GM19193 (cell line): ENCODE data around the gene ANXA2R.
A peak's percentile ranks its signal among the peaks of the same experiment; 100 is the strongest.

ENCODE experiments used
- POLR2A ChIP-seq: IDR thresholded peaks from 4 replicates; pipeline ENCODE4 v1.6.1; 2011; ENCODE audit not compliant: insufficient read depth, insufficient read length; ENCODE audit errors: extremely low read depth

Gene ANXA2R

GRCh38 chr5:43036856-43037635, 3.1 kb downstream of the ANXA2R start:
- TF ChIP-seq POLR2A: no peak

DNA sequence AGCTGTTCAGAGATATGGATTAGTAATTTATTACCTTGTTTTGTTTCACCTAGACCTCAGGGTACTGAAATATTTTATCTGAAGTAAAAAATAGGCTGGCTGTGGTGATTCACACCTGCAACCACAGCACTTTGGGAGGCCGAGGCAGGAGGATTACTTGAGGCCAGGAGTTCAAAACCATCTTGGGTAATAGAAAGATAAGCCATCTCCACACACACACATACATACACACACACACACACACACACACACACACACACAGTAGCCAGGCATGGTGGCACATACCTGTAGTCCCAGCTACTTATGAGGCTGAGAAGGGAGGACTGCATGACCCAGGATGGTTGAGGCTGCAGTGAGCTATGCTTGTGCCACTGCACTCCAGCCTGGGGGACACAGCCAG, 3.7 kb downstream of the ANXA2R start:
- TF ChIP-seq POLR2A: no peak

DNA sequence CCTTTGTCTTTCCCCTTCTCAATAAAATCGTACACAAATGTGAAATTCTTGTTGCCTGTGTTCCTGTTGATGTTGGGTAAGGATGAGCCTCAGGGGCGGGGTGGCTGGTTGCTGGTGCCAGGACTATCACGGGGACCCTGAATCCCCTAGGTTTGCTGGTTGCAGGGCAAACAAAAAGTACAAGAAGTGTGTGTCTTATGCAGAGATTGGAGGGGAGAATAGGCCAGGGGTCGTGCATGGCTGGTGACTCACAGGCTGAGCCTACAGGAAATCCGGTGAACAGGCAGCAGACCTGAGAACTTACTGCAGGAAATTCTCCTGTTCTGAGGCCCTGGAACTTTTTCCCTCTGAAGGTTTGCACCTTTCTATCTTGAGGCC, 5.5 kb downstream of the ANXA2R start:
- no peak for TF ChIP-seq POLR2A

GRCh38 chr5:43033841-43034590, 6.1 kb downstream of the ANXA2R start:
- TF ChIP-seq POLR2A: no peak

DNA sequence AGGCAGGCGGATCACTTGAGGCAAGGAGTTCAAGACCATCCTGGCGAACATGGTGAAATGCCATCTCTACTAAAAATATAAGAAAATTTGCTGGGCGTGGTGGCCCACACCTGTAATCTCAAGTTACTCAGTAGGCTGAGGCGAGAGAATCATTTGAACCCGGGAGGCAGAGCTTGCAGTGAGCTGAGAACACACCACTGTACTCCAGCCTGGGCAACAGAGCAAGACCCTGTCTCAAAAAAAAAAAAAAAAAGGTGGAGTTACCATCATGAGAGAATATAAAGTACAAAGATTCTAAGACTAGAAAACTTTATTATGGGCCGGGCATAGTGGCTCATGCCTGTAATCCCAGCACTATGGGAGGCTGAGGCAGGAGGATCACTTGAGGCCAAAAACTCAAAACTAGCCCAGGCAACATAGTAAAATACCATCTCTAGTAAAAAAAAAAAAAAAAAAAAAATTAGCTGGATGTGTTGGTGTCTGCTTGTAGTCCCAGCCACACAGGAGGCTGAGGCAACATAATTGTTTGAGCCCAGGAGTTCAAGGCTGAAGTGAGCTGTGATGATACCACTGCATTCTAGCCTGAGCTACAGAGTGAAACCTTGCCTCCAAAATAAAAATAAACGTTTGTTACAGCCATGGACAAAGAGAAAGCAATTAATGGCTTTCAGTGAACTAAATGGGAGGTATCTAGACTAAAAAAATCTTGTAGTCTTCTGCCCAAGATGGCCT, 12.9 kb downstream of the ANXA2R start:
- no peak for TF ChIP-seq POLR2A

GRCh38 chr5:43024217-43024616, 15.9 kb downstream of the ANXA2R start:
- no peak for TF ChIP-seq POLR2A

DNA sequence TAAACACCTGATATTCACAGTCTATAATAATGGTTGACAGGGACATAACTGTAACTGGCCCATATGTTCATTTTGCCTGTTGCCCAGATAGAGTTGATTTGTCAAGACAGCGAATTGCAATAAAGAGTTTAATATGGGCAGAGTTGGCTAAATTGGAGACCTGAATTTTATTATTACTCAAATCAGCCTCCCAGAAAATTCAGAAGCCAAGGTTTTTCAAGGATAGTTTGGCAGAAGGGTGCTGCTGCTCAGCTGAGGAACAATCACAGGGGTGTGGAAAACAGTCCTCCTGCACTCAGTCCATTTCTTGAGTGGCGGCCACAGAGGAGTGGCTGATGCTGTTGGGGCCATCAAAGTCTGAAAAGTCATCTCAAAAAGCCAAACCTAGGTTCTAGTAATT, 19.0 kb downstream of the ANXA2R start:
- TF ChIP-seq POLR2A: no peak

GRCh38 chr5:43020399-43020746, 19.7 kb downstream of the ANXA2R start:
- no peak for TF ChIP-seq POLR2A

GRCh38 chr5:43019614-43020398, 20.3 kb downstream of the ANXA2R start:
- TF ChIP-seq POLR2A: peak; percentile 37

GRCh38 chr5:43019291-43019613, 20.9 kb downstream of the ANXA2R start:
- peak; percentile 61 for TF ChIP-seq POLR2A

GRCh38 chr5:43017428-43017815, 22.7 kb downstream of the ANXA2R start:
- no peak for TF ChIP-seq POLR2A

DNA sequence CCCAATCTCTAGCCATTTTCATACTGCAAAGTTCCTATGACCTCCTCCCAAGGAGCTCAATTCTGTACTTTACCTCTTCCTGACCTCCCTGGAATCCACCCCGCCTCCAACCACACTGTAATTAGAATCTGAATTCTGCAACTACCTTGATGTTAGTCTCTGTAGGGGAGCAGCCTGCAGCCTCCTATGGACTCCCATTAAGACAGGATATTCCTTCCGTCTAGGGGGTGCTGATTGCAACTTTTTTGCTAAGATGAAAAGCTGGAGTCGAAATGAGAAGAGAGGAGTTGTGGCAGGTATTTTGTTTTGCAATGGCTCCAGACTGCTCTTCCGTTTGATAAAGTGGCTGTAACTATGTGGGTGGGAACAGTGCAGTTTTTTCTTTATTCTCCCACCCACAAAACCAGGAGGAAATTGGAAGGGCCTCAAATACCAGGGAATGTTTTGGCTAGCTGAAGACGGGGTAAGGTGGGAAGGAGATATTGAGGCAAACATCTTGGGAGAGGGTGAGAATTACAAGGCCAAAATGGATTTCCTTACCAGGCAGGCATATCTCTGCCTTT, 23.8 kb downstream of the ANXA2R start:
- TF ChIP-seq POLR2A: no peak

DNA sequence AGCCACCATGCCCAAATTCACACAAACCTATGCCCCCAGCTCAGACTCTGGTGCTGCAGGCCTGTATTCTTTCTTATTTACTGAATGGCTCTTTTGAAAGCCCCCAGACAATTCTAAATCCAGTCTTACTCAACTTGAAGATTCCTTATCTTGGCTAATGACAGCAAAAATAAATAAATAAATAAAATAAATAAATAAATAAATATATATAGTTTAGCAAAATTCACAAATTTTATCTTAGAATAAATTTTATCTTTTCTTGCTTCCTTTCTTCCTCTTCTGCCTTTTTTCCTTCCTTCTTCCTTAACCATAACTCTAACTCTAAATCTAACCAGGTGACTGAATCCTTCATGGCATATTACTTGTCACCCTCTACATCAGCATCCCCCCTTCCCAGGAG, 25.6 kb downstream of the ANXA2R start:
- no peak for TF ChIP-seq POLR2A

DNA sequence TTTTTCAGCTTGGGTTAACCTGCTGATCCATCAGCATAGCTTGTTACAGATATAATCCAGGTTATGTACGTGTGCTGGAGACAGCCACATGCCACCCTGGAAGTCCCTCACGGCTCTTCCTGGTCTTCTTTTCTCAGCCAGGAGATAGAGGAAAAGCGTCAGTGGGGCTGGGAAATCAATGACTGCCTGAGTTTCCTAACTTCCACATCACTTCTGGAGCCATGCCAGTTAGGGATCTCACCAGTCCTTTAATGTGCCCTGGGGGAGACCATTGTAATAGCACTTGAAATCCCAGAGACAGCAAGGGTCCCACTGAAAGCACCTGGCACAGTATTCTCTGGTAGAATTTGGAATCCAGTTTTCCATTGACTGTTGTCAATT, 29.2 kb downstream of the ANXA2R start:
- no peak for TF ChIP-seq POLR2A
